Loucy (cell line): Measurements from ENCODE around the gene LRFN4.

Experiments
- H2AFZ ChIP-seq: fragments of 200-600 bp; sonication (generic); 2 replicates; pipeline ENCODE4 v1.6.0; 2016; ENCODE audit warnings: antibody characterized with exemption, mild to moderate bottlenecking, low read length, moderate library complexity
- H3F3A ChIP-seq: fragments of 200-600 bp; 2 replicates; pipeline ENCODE4 v1.6.0; 2016; ENCODE audit warnings: antibody characterized with exemption, low read depth, mild to moderate bottlenecking
- H3K27me3 ChIP-seq: fragments of 200-600 bp; sonication (generic); 2 replicates; pipeline ENCODE4 v1.6.1; 2014; ENCODE audit warnings: low read length, mild to moderate bottlenecking; ENCODE audit not compliant: insufficient read depth, poor library complexity, severe bottlenecking
- H3K36me3 ChIP-seq: fragments of 200-600 bp; sonication (generic); 2 replicates; pipeline ENCODE4 v1.6.1; 2016; ENCODE audit warnings: low read length; ENCODE audit not compliant: insufficient read depth
- H3K4me1 ChIP-seq: fragments of 200-600 bp; sonication (generic); 2 replicates; pipeline ENCODE4 v1.5.1; 2014; ENCODE audit warnings: low read length, mild to moderate bottlenecking; ENCODE audit not compliant: insufficient read depth, poor library complexity, severe bottlenecking
- H3K4me2 ChIP-seq: fragments of 200-600 bp; sonication (generic); 2 replicates; pipeline ENCODE4 v1.6.0; 2014; ENCODE audit warnings: antibody characterized with exemption, low read length, low read depth, mild to moderate bottlenecking; ENCODE audit not compliant: poor library complexity, severe bottlenecking
- H3K4me3 ChIP-seq: fragments of 200-600 bp; sonication (generic); 2 replicates; pipeline ENCODE4 v1.5.1; 2014; ENCODE audit warnings: low read length, mild to moderate bottlenecking, mixed read lengths; ENCODE audit not compliant: poor library complexity, severe bottlenecking
- H3K79me2 ChIP-seq: fragments of 200-600 bp; sonication (generic); 2 replicates; pipeline ENCODE4 v1.6.1; 2014; ENCODE audit warnings: low read length; ENCODE audit not compliant: insufficient read depth
- H3K9ac ChIP-seq: fragments of 200-600 bp; sonication (generic); 2 replicates; pipeline ENCODE4 v1.6.0; 2014; ENCODE audit warnings: mild to moderate bottlenecking, low read depth, low read length, moderate library complexity; ENCODE audit not compliant: poor library complexity, severe bottlenecking
- H3K9me2 ChIP-seq: fragments of 200-600 bp; sonication (generic); replicated peaks from 2 replicates; pipeline ENCODE4 v1.6.1; 2016; ENCODE audit warnings: low read depth, low read length, mixed read lengths
- H3K9me3 ChIP-seq: fragments of 200-600 bp; sonication (generic); 2 replicates; pipeline ENCODE4 v1.6.1; 2014; ENCODE audit warnings: mild to moderate bottlenecking, antibody characterized with exemption, low read length, low read depth; ENCODE audit not compliant: insufficient read depth
- H4K20me1 ChIP-seq: fragments of 200-600 bp; sonication (generic); 2 replicates; pipeline ENCODE4 v1.6.0; 2014; ENCODE audit warnings: antibody characterized with exemption, low read length, mild to moderate bottlenecking; ENCODE audit not compliant: insufficient read depth, poor library complexity, severe bottlenecking
- EZH2phosphoT487 ChIP-seq: fragments of 200-600 bp; IDR thresholded peaks from 2 replicates; pipeline ENCODE4 v1.6.1; 2018; ENCODE audit warnings: antibody characterized with exemption, mild to moderate bottlenecking, moderate library complexity, borderline replicate concordance
- TF ChIP-seq, protein P1 (sequence below): fragments of 200-600 bp; sonication (generic); conservative IDR thresholded peaks from 2 replicates; pipeline ENCODE4 v1.5.1; 2014; ENCODE audit warnings: mild to moderate bottlenecking, antibody characterized with exemption, low read length

Gene LRFN4

DNA sequence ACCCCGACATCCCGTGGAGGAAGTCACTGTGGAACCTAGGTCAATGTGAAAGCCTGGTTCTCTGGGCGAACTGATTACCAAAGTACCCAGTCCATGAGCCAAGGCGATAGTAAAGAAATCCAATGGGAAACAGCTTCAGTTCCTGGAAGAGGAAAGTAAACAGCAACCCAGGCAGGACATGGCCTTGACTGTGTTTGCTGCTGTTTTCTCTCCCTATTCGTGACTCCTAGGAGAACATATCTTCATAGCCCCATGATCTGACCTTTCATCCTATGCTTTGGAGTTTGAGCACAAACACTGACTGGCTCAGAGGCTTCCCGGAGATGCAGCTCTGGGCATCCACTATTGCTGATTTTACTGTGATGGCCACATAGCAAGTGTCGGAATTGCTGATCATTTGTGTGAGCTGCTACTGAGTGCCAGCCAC is 45.1 kb downstream of the LRFN4 start:
- Histone ChIP-seq H3F3A (no peaks in the 10 kb centered on the region), H3K4me3 (no peak overlapping the region), H3K4me1 (no peaks in the 10 kb centered on the region), H3K27me3 (no peaks in the 10 kb centered on the region), H4K20me1 (no peaks in the 10 kb centered on the region), H3K9me2 (no peaks in the 10 kb centered on the region), H3K9ac (no peak overlapping the region), H2AFZ (no peak overlapping the region), H3K79me2 (no peaks in the 10 kb centered on the region), H3K9me3 (no peaks in the 10 kb centered on the region), H3K36me3 (no peaks in the 10 kb centered on the region), H3K4me2 (no peak overlapping the region)
- TF ChIP-seq, protein P1, sequence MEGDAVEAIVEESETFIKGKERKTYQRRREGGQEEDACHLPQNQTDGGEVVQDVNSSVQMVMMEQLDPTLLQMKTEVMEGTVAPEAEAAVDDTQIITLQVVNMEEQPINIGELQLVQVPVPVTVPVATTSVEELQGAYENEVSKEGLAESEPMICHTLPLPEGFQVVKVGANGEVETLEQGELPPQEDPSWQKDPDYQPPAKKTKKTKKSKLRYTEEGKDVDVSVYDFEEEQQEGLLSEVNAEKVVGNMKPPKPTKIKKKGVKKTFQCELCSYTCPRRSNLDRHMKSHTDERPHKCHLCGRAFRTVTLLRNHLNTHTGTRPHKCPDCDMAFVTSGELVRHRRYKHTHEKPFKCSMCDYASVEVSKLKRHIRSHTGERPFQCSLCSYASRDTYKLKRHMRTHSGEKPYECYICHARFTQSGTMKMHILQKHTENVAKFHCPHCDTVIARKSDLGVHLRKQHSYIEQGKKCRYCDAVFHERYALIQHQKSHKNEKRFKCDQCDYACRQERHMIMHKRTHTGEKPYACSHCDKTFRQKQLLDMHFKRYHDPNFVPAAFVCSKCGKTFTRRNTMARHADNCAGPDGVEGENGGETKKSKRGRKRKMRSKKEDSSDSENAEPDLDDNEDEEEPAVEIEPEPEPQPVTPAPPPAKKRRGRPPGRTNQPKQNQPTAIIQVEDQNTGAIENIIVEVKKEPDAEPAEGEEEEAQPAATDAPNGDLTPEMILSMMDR, result no peak
- no peak for TF ChIP-seq EZH2phosphoT487

DNA sequence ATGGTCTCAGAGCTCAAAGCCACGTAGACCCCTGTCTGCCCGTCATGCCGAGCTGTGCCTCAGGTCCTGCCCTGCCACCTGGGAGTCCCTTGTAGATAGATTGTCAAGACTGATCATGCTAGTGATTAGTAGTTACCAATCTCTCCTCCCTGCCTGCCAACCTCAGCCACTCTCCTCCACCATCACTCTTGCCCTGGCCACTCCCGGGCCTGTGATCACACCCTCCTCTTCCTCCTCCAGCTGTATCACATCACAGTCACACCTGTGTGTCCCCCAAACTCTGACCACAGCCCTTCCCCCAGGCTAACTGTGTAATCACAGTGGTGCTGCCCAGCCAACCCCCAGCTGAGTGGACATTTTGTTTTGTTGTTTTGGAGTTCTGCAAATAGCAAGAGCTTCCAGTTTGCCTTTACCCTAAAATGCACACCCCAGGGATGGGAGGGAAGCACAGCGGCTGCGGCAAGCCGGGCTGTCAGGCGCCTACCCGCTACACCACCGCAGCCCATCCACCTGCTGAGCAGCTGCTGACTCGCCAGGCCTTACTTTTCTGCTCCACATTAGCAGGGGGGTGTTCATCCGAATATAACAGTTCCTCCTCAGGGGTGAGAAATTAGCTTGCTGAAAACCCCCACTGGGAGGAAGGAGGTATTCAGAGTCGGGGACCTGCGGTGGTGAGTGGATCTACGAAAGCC is 45.8 kb downstream of the LRFN4 start:
- Histone ChIP-seq H2AFZ (no peak overlapping the region), H3K36me3 (no peaks in the 10 kb centered on the region), H3K27me3 (no peaks in the 10 kb centered on the region), H3K79me2 (no peaks in the 10 kb centered on the region), H3K9me2 (no peaks in the 10 kb centered on the region), H3K9ac (no peak overlapping the region), H3K4me2 (no peak overlapping the region), H3K4me1 (no peaks in the 10 kb centered on the region), H3K4me3 (no peak overlapping the region), H3F3A (no peaks in the 10 kb centered on the region), H4K20me1 (no peaks in the 10 kb centered on the region), H3K9me3 (no peaks in the 10 kb centered on the region)
- no peak for TF ChIP-seq EZH2phosphoT487
- TF ChIP-seq, protein P1, result no peak

DNA sequence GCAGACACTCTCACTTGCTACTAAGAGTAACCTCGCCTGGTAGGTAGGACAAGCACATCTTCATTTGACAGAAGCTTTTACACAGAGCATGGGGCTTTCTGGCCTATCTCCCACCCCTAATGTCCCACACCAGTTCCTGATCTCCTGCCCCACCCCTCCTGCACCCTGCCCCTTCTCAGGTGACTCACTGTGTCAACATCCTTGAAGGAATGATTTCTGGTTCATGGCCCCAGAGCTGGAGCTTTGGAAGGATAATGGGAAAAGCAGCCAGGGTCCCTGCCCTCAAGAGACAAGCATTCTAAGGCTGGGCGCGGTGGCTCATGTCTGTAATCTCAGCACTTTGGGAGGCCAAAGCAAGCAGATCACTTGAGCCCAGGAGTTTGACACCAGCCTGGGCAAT is 47.2 kb downstream of the LRFN4 start:
- H3K27me3 ChIP-seq, result no peaks in the 10 kb centered on the region
- no peaks in the 10 kb centered on the region for H3K79me2 ChIP-seq
- TF ChIP-seq, protein P1, result no peak
- no peak for TF ChIP-seq EZH2phosphoT487
- no peaks in the 10 kb centered on the region for H3K9me3 ChIP-seq
- H3K36me3 ChIP-seq, result no peaks in the 10 kb centered on the region
- H3K4me2 ChIP-seq, result no peak overlapping the region
- no peaks in the 10 kb centered on the region for H3K9me2 ChIP-seq
- H4K20me1 ChIP-seq, result no peaks in the 10 kb centered on the region
- H3K9ac ChIP-seq, result no peak overlapping the region
- no peak overlapping the region for H2AFZ ChIP-seq
- H3K4me3 ChIP-seq, result no peak overlapping the region
- H3K4me1 ChIP-seq, result no peaks in the 10 kb centered on the region
- no peaks in the 10 kb centered on the region for H3F3A ChIP-seq
